HL-60 (cell line): ENCODE results near the gene LRMDA.

Source experiments
- DNase-seq, 2 experiments: peaks; one replicate each; pipeline ENCODE4 v3.0.0-alpha.2; 2010 to 2020; ENCODE audit warnings: low read depth in 1 of 2, low spot score in 1 of 2
- H3K27ac ChIP-seq: fragments of 250-450 bp; sonication (Bioruptor Pico); replicated peaks from 2 replicates; pipeline ENCODE4 v1.5.1; 2020; ENCODE audit warnings: mild to moderate bottlenecking, moderate library complexity
- H3K27me3 ChIP-seq: fragments of 250-450 bp; sonication (Bioruptor Pico); 2 replicates; pipeline ENCODE4 v1.5.1; 2021; ENCODE audit warnings: mild to moderate bottlenecking, moderate library complexity; ENCODE audit not compliant: insufficient read depth, poor library complexity, severe bottlenecking
- H3K4me3 ChIP-seq: replicated peaks from 2 replicates; pipeline ENCODE4 v1.5.1; 2011; ENCODE audit warnings: mild to moderate bottlenecking, control low read depth, low read length; ENCODE audit not compliant: insufficient read depth
- GABPA ChIP-seq: IDR thresholded peaks from 2 replicates; pipeline ENCODE4 v1.6.1; 2012; ENCODE audit warnings: low read depth
- POLR2AphosphoS5 ChIP-seq: IDR thresholded peaks from 2 replicates; pipeline ENCODE4 v1.6.1; 2012; ENCODE audit warnings: low read depth
- SPI1 ChIP-seq: IDR thresholded peaks from 2 replicates; pipeline ENCODE4 v1.6.1; 2012; ENCODE audit warnings: low read depth, mild to moderate bottlenecking, borderline replicate concordance
- TF ChIP-seq, protein P1 (sequence below): IDR thresholded peaks from one replicate; pipeline ENCODE4 v1.5.1; 2011; ENCODE audit warnings: low read length, control low read depth, inconsistent platforms; ENCODE audit not compliant: insufficient read depth
- TF ChIP-seq, protein P2 (sequence below): IDR thresholded peaks from 2 replicates; pipeline ENCODE4 v1.6.1; 2012; ENCODE audit warnings: low read depth; ENCODE audit not compliant: insufficient replicate concordance

LRMDA gene

DNA sequence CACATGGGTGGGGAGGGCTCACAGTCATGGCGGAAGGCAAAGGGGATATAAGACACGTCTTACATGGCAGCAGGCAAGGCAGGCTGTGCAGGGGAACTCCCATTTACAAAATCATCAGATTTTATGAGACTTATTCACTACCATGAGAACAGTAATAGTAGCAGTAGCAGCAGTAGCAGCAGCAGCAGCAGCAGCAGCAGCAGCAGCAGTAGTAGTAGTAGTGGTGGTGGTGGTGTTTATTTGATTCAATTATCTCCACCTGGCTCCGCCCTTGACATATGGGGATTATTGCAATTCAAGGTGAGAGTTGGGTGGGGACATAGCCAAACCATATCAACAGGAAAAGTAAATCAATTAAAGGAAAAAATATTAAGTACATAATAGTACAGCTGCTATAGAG, 184.7 kb downstream of the LRMDA start:
- no peaks in the 10 kb centered on the region for H3K27me3 ChIP-seq
- no peak overlapping the region for H3K4me3 ChIP-seq
- TF ChIP-seq SPI1 (no peak), POLR2AphosphoS5 (no peak)
- H3K27ac ChIP-seq = no peak overlapping the region
- DNase-seq = no peak

GRCh38 chr10:75616874-75617478, 185.6 kb downstream of the LRMDA start:
- TF ChIP-seq GABPA = no peak
- TF ChIP-seq, protein P1, sequence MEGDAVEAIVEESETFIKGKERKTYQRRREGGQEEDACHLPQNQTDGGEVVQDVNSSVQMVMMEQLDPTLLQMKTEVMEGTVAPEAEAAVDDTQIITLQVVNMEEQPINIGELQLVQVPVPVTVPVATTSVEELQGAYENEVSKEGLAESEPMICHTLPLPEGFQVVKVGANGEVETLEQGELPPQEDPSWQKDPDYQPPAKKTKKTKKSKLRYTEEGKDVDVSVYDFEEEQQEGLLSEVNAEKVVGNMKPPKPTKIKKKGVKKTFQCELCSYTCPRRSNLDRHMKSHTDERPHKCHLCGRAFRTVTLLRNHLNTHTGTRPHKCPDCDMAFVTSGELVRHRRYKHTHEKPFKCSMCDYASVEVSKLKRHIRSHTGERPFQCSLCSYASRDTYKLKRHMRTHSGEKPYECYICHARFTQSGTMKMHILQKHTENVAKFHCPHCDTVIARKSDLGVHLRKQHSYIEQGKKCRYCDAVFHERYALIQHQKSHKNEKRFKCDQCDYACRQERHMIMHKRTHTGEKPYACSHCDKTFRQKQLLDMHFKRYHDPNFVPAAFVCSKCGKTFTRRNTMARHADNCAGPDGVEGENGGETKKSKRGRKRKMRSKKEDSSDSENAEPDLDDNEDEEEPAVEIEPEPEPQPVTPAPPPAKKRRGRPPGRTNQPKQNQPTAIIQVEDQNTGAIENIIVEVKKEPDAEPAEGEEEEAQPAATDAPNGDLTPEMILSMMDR = no peak
- no peak for TF ChIP-seq POLR2AphosphoS5
- TF ChIP-seq, protein P2, sequence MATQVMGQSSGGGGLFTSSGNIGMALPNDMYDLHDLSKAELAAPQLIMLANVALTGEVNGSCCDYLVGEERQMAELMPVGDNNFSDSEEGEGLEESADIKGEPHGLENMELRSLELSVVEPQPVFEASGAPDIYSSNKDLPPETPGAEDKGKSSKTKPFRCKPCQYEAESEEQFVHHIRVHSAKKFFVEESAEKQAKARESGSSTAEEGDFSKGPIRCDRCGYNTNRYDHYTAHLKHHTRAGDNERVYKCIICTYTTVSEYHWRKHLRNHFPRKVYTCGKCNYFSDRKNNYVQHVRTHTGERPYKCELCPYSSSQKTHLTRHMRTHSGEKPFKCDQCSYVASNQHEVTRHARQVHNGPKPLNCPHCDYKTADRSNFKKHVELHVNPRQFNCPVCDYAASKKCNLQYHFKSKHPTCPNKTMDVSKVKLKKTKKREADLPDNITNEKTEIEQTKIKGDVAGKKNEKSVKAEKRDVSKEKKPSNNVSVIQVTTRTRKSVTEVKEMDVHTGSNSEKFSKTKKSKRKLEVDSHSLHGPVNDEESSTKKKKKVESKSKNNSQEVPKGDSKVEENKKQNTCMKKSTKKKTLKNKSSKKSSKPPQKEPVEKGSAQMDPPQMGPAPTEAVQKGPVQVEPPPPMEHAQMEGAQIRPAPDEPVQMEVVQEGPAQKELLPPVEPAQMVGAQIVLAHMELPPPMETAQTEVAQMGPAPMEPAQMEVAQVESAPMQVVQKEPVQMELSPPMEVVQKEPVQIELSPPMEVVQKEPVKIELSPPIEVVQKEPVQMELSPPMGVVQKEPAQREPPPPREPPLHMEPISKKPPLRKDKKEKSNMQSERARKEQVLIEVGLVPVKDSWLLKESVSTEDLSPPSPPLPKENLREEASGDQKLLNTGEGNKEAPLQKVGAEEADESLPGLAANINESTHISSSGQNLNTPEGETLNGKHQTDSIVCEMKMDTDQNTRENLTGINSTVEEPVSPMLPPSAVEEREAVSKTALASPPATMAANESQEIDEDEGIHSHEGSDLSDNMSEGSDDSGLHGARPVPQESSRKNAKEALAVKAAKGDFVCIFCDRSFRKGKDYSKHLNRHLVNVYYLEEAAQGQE = no peak
- TF ChIP-seq SPI1 = no peak
- DNase-seq = no peak
- no peak overlapping the region for H3K4me3 ChIP-seq
- no peaks in the 10 kb centered on the region for H3K27me3 ChIP-seq
- no peak overlapping the region for H3K27ac ChIP-seq

DNA sequence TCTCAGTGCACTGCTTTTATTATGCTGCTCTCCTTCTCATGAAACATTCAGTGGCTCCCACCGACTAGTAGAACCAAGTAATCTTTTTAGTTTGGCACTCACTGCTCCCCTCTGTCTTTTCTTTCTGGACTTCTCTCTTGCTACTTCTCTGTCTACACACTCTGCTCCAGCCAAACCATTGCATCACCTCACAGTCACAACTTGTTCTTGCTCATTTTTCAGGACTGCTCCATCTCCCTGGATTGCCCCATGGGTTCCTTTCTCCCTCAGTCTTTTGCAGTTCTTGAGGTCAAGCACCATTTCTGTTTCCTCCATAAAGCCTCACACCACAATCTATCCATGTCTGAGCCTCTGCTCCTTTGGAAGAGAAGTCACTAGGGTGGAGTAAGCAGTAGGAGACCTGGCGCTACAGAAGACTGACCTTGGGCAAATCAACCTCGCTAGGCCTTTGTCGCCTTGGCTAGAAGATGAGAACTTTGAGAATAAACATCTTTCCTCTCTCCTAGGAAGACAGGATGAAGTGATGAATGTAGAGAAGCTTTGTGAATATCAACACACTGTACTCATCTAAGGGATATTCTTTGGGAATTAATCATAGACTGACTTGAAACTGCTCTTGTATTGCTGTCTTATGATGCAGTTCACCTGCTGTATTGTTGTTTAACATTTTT, 186.2 kb downstream of the LRMDA start:
- DNase-seq = peak in 1 of 2 experiments; percentile 64
- no peak overlapping the region for H3K27ac ChIP-seq
- no peak overlapping the region for H3K4me3 ChIP-seq

More for the DNA sequence above, 186.2 kb downstream of the LRMDA start:
- TF ChIP-seq SPI1 (no peak), GABPA (no peak), POLR2AphosphoS5 (no peak)
- TF ChIP-seq, protein P1 = no peak
- TF ChIP-seq, protein P2 = no peak
- H3K27me3 ChIP-seq = no peaks in the 10 kb centered on the region
